Measurements from ENCODE around the gene FAM163B.

FAM163B gene

DNA sequence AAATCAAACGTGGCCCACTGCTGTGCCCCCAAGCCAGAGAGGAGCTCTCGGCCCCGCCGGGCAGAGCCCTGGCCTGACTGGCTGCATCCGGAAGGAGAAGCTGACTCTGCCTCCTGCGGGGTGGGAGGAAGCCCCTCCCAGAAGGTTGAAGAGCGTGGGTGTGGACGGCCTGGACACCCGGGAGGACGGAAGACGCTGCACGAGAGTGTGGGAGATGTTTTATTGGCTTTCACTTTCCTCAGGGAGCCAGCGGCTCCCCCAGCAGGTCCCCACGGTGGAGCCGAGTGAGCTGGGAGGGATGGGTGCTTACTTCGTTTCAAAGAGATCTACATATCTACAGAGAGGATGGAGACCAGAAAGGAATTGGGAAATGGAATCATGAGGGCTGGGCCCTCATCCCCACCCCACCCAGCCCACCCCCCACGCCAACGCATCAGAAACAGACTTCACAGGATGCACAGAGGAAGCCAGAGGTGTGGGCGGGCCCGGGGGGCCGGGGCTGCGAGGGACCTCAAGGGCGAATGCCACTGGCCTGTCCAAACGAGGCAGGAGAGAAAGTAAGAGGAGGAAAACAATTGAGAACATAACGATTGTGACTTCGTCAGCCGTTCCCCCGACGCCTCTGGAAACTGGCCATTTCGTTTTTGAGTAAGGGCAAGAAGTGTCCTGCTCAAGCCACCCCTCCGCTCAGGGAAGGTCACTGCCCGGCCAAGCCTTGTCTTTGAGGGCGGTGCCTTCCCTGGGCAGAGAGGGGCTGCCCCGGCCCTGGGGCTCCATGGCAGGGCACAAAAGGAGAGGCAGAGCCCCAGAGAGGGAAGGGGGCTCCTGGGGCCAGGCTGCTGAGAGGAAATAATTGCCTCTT lies 32.1 kb downstream of the FAM163B start:
- Mint-ChIP-seq H3K4me1 (peaks cover 22% of the 10 kb centered on the region), H3K27me3 (peaks cover 69% of the 10 kb centered on the region), H3K27ac (no peak overlapping the region), H3K9me3 (no peaks in the 10 kb centered on the region), H3K4me3 (peak overlapping the region in 1 of 2 donors; percentile 80)
- no peak for DNase-seq
- ATAC-seq, result no peak

DNA sequence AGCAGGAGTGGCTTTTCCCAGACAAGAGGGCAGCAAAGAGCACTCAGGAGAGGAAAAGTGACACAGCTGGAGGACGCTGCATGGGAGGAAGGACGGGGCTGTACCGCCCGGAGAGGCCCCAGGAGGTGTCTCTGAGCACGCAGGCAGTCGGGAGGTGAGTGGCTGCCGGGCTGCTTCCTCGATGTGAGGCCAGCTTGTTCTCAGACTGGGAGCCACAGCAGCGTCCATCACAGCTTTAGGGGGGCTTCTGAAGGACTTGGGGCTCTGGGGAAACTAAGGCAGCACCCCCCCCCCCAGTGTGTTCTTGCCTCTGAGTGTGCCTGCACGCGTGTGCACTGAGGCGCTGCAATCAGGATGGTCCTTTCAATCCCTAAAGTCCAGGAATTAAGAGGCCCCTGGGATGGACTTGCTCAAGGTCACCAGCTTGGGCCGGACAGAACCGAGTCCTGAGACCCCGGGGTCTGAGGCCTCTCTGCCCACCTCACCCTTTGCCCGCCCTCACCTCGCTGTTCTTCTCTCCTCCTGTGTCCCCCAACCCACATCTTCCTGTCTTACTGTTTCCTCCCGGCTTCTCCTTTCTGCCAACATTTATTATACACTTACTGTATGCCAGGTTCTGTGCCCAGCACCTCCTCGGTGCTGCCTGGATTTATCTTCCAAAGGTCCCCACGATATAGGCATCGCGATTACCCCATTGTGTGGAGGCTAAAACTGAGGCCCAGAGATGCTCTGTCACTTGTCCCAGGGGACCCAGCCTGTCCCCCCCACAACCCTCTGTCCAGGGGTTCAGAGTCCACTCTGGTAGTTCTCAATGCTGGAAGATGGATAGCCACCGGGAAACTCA lies 32.9 kb downstream of the FAM163B start:
- no peak for DNase-seq
- Mint-ChIP-seq H3K27me3 (peaks cover 61% of the 10 kb centered on the region), H3K27ac (no peak overlapping the region), H3K9me3 (no peaks in the 10 kb centered on the region), H3K4me1 (peaks cover 22% of the 10 kb centered on the region), H3K4me3 (peak overlapping the region in 1 of 2 donors; percentile 80)
- no peak for ATAC-seq

DNA sequence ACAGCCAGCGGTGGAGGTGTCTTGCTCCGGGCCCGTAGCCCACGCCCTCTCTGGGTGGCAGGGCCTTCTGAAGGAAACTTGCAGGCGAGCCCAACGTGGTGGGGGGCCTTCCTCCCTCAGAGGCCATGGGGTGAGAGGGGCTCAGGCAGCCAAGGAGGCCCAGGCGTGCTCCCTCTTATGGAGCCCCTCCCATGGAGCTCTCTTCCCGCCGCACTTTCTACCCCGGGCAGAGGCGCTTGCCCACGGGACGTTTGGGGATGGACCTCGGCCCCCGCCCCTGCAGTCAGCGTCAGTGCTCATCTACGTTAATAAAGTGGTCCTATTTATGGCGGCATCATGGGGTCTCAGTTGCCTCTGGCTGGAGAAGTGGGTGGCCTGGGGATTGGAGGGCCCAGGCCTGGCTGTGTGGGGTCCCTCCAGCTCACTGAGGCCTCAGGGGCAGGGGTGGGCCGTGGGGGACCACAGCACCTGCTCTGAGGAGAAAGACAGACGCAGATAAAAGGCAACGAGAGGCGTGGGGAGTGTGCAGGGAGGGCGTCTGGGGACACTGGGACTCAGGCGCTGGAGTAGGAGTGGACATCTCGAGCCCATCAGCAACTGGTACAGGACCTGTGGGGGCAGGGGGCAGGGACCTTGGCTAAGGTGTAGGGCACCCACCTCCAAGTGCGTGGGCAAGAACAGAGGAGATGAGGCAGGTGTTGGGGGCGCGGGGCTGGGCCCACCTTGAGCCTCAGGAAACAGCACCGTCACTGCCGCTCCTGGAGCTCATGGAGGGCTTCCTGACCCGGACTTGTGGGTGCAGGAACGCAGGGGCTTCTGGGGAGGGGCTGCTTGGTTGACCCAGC lies 33.8 kb downstream of the FAM163B start:
- DNase-seq (no peak), ATAC-seq (no peak)
- H3K4me3 Mint-ChIP-seq, result no peak overlapping the region
- no peaks in the 10 kb centered on the region for H3K9me3 Mint-ChIP-seq
- H3K4me1 Mint-ChIP-seq, result peaks cover 22% of the 10 kb centered on the region
- H3K27ac Mint-ChIP-seq, result peak overlapping the region in 1 of 2 donors; percentile 61
- peaks cover 54% of the 10 kb centered on the region for H3K27me3 Mint-ChIP-seq

DNA sequence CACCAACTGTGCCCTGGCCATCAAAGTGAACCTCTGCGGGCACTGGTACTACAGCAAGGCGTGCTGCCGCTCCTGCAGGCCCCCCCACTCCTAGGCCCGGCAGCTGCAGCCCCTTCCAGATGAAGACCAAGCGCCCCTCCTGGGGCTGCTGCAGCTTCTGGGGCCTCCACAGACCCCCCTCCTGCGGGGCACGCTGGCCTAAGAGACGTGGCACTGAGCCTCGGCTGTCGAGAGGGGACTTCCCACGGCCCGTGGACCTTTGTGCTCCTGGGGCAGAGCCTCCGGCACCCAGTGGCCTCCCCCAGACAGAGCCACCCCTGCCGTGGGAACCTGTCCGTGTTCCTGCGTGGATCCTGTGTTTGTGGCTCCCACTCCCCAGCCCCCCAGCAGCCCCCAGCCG lies 34.4 kb downstream of the FAM163B start:
- peaks cover 47% of the 10 kb centered on the region for H3K27me3 Mint-ChIP-seq
- ATAC-seq (no peak), DNase-seq (no peak)
- no peak overlapping the region for H3K4me3 Mint-ChIP-seq
- peaks cover 22% of the 10 kb centered on the region for H3K4me1 Mint-ChIP-seq
- H3K27ac Mint-ChIP-seq, result no peak overlapping the region
- no peaks in the 10 kb centered on the region for H3K9me3 Mint-ChIP-seq

DNA sequence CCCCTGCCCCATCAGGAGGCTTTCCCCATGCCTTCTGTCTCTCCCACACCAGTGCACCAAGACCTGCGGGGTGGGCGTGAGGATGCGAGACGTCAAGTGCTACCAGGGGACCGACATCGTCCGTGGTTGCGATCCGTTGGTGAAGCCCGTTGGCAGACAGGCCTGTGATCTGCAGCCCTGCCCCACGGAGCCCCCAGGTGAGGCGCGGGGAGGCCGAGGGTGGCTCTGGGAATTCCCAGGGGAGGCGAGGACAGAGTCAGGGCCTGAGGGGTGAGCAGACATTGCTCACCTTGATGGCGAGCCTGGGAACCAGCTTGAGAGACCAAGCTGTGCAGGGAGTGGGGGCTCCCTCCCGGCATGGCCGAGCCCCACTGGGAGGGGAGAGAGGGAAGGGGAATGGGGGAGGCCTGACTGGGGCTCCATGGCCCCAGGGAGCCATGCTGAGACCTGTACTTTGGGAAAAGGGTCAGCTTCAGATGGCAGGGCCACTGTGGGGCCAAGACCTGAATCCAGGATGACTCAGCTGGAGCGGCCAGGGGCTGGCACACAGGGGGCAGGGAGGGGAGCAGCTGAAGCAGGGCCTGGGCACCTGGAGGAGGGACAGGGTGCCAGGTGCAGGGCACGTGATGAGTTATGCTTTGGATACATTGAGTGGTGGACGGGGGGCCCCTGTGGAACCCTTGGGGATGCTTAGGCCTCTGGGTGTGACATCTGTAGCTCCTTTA lies 35.2 kb downstream of the FAM163B start:
- H3K4me3 Mint-ChIP-seq, result no peak overlapping the region
- H3K27ac Mint-ChIP-seq, result peak overlapping the region; percentile 13 to 51
- ATAC-seq (no peak), DNase-seq (no peak)
- H3K4me1 Mint-ChIP-seq, result peaks cover 22% of the 10 kb centered on the region
- peaks cover 39% of the 10 kb centered on the region for H3K27me3 Mint-ChIP-seq
- H3K9me3 Mint-ChIP-seq, result no peaks in the 10 kb centered on the region

DNA sequence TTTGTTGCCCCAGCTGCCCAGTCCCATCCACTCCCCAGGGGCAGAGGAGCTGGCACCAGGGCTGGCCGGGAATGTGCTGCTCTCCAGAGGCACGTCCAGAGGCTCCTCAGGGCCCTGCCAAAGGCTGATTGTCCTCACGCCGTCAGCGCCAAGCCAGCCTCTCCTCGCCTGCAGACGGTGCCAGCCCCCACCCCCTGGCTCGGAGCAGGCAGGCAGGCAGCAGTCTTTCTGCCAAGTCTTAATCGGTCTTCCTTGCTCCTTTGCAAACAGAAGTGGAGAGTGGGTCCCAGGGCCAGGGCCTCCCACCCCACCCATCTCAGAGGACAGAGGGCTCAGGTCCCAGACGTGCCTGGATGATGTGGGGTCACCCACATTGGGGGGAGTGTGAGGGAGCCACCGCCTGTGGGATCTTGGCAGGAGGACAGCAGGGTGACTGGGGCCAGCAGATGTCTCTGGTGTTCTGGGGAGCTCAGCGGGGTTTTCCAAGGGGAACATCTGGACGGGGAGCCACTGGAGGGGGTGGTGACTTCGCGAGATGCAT lies 36.3 kb downstream of the FAM163B start:
- Mint-ChIP-seq H3K4me1 (peaks cover 22% of the 10 kb centered on the region), H3K27ac (no peak overlapping the region), H3K9me3 (no peaks in the 10 kb centered on the region), H3K4me3 (no peak overlapping the region), H3K27me3 (peaks cover 28% of the 10 kb centered on the region)
- no peak for DNase-seq
- ATAC-seq, result no peak

DNA sequence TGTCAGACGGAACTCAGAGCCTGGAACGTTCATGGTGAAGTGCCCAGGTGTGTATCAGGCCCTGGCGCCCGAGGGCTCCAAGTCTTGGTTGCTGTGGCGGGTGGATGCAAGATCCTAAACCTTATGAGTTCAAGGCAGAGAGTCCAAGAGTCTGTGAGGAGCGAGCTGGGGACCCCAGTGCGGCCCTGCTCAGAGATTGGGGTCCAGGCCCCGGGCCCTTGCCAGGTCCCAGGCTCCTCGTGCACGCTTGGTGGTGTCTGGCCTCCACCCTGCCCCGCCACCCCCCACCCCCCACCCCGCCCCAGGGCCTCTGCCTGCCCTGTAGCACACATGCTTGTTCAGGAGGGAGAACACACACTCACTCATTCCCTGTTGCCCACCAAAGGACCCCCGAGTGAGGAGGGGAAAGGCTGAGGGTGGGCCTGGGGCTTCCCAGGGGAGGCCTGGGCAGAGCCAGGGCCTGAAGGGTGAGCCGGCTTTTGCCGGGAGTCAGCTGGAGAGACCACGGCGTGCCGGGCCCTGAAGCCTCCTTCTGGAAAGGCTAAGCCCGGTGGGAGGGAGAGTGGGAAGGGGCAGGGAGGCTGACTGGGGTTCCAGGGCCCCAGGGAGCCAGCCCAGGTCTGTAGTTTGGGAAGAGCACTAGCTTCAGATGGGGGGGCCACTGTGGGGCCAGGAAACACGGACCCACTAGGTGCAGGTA lies 37.1 kb downstream of the FAM163B start:
- H3K9me3 Mint-ChIP-seq, result no peaks in the 10 kb centered on the region
- H3K4me3 Mint-ChIP-seq, result no peak overlapping the region

DNA sequence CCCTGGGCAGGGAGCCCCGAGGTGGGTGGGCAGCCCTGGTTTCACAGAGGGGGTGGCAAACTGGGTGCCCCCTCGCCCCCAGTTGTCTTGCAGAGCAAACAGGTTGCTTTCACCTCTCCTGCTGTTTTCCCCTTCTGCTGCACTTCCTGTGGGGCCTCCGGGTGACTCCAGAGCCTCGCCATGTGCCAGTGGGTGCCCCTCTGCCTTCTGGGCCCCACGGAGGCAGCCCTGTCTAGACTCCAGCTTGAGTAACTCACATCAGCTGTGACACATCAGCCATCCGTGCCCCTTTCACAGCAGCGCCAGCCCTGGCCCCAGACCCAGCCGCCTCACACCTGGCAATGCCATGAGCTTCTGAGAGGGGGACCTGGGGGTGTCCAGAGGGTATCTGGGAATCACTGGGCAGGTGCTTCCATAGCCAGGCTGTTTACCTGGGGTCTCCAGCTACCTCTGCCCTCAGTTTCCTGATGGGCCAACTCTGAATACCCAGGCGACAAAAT lies 37.7 kb downstream of the FAM163B start:
- no peak overlapping the region for H3K4me3 Mint-ChIP-seq
- no peak for ATAC-seq
- peaks cover 11% of the 10 kb centered on the region for H3K4me1 Mint-ChIP-seq
- H3K9me3 Mint-ChIP-seq, result no peaks in the 10 kb centered on the region
- H3K27ac Mint-ChIP-seq, result no peak overlapping the region
- peaks cover 14% of the 10 kb centered on the region for H3K27me3 Mint-ChIP-seq
- DNase-seq, result no peak

More for the DNA sequence above, 37.1 kb downstream of the FAM163B start:
- Mint-ChIP-seq H3K4me1 (peaks cover 17% of the 10 kb centered on the region), H3K27me3 (peaks cover 20% of the 10 kb centered on the region), H3K27ac (no peak overlapping the region)
- DNase-seq, result no peak
- ATAC-seq, result no peak

DNA sequence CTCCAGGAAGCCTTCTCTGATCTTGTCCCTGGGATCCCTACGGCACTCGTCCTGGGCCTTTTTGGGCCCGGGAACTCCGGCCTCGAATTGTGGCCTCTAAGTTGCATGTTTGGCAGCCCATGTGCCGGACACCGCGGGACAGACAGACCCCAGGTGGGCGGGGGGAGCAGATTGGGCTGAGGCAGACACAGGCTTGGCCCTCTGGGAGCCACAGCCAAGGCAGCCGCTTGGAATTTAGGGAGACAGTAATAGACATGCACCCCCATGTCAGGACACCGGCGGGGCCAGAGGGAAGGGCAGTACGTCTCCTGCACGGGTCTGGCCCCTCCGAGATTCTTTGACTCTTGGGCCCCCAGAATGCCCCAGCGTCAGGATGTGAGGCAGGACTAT lies 38.5 kb downstream of the FAM163B start:
- ATAC-seq (no peak), DNase-seq (no peak)
- H3K27ac Mint-ChIP-seq, result no peak overlapping the region
- H3K9me3 Mint-ChIP-seq, result no peaks in the 10 kb centered on the region
- H3K4me1 Mint-ChIP-seq, result peaks cover 4% of the 10 kb centered on the region
- peaks cover 6% of the 10 kb centered on the region for H3K27me3 Mint-ChIP-seq
- H3K4me3 Mint-ChIP-seq, result no peak overlapping the region

DNA sequence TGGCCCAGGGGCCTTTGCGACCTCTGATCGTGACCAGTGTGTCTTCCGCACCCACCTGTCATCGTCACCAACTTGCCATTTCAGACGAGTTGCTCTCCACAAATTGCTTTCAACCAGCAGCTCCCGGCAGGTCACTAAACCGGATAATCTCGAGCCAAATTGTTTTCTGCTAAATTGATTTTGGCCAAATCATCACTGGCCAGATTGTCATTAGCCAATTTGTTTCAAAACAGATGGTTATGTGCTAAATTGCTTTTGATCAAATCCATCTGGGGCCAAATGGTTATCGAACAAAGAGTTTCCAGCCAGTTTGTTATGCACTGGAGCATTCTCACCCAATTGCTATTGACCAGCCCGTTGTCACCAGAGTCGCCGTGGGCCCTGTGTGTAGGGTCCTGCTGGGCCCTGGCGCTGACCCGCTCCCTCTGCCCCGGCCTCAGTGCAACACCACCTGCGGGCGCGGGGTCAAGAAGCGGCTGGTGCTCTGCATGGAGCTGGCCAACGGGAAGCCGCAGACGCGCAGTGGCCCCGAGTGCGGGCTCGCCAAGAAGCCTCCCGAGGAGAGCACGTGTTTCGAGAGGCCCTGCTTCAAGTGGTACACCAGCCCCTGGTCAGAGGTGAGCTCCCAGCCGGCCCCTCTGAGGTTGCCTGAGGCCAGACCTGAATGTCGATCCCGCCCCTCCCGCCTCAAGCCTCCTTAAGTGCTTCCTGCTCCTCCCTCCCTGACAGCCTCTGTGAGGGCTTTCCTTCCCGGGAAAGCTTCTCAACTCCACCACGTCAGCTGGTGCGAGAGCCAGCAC lies 39.1 kb downstream of the FAM163B start:
- Mint-ChIP-seq H3K27me3 (peaks cover under 1% of the 10 kb centered on the region), H3K4me1 (no peaks in the 10 kb centered on the region), H3K27ac (no peak overlapping the region), H3K9me3 (no peaks in the 10 kb centered on the region), H3K4me3 (no peak overlapping the region)
- DNase-seq (no peak), ATAC-seq (no peak)

DNA sequence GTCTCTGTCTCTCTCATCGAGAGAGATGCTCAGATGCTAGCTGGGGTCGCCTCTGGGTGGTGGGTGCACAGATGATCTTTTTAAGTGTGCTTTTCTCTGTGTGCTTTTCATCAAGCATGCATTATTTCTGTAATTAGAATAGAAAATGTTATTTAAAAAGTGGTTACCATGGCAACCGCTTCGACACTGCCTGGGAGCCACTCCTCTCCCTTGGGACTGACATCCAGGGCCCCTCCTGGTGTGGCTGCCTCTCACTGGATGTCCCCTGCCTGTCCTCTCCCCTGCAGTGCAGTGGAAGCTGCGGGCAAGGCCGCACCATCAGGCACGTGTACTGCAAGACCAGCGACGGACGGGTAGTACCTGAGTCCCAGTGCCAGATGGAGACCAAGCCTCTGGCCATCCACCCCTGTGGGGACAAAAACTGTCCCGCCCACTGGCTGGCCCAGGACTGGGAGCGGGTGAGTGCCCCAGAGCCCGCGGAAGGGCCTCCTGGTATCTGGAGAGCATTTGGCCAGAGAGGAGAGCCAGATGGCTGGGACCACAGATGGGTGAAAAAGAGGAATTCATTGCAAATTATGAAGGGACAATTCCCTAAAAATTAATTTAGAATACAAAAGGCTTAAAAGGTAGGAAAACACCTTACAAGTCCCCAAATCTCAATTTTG lies 39.9 kb downstream of the FAM163B start:
- Mint-ChIP-seq H3K27ac (no peak overlapping the region), H3K27me3 (no peaks in the 10 kb centered on the region), H3K4me1 (no peaks in the 10 kb centered on the region), H3K9me3 (no peaks in the 10 kb centered on the region), H3K4me3 (no peak overlapping the region)
- ATAC-seq, result no peak
- DNase-seq, result no peak

DNA sequence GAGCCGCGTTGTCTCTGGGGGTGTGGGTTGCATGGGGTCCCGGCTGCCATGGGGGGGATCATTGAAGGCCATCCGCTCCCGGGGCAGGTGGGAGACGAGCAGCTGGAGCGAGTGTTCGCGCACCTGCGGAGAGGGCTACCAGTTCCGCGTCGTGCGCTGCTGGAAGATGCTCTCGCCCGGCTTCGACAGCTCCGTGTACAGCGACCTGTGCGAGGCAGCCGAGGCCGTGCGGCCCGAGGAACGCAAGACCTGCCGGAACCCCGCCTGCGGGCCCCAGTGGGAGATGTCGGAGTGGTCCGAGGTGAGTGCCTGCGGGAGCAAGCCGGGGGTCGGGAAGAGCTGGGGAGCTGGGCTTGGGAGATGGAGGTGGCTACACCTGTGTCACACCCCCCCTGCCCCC lies 41.0 kb downstream of the FAM163B start:
- DNase-seq (no peak), ATAC-seq (no peak)
- Mint-ChIP-seq H3K9me3 (no peaks in the 10 kb centered on the region), H3K4me1 (peaks cover 5% of the 10 kb centered on the region), H3K4me3 (no peak overlapping the region), H3K27me3 (peaks cover 8% of the 10 kb centered on the region), H3K27ac (no peak overlapping the region)

DNA sequence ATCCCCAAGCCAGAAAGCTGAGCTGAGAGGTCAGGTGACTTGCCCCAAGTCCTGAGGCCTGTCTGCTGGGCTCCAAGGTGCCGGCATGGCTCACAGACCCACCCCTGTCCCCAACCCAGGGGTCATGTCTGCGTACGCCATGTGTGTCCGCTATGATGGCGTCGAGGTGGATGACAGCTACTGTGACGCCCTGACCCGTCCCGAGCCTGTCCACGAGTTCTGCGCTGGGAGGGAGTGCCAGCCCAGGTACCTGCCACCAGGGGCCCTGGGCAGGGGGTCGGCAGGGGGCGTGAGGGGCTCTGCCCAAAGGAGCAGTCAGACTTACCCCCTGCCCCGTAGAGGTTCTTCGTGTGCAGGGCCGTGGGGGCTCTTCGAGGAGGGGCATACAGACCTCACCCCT lies 42.4 kb downstream of the FAM163B start:
- no peak for DNase-seq
- peak; percentile 33 for ATAC-seq
- H3K9me3 Mint-ChIP-seq, result no peaks in the 10 kb centered on the region
- H3K27ac Mint-ChIP-seq, result no peak overlapping the region
- peaks cover 9% of the 10 kb centered on the region for H3K27me3 Mint-ChIP-seq
- H3K4me3 Mint-ChIP-seq, result no peak overlapping the region
- peaks cover 7% of the 10 kb centered on the region for H3K4me1 Mint-ChIP-seq
